Immature natural killer cell (primary cell): Measurements from ENCODE around the gene WDFY4. TPM values are rescaled to one million over a fixed set of nuclear protein-coding genes. Genes with fewer than 3 reads are reported as not detected.

Source experiments
- DNase-seq, 3 donors: peaks; one replicate each; pipeline ENCODE4 v3.0.0; 2022; ENCODE audit warnings: mixed read lengths in 1 of 3
- H3K27ac Mint-ChIP-seq, 6 donors: one replicate each; pipeline ENCODE4 v1.8.0; 2020; ENCODE audit warnings: mixed read lengths in 6 of 6, mild to moderate bottlenecking in 5 of 6, inconsistent platforms in 4 of 6, moderate library complexity in 3 of 6
- H3K27me3 Mint-ChIP-seq, 3 donors: one replicate each; pipeline ENCODE4 v1.8.0; 2020 to 2021; ENCODE audit warnings: low read depth in 3 of 3, mild to moderate bottlenecking in 3 of 3, mixed read lengths in 3 of 3, moderate library complexity in 3 of 3, inconsistent platforms in 1 of 3
- H3K36me3 Mint-ChIP-seq, 3 donors: one replicate each; pipeline ENCODE4 v1.8.0; 2020; ENCODE audit warnings: mixed read lengths in 3 of 3, inconsistent platforms in 2 of 3, mild to moderate bottlenecking in 2 of 3
- H3K4me1 Mint-ChIP-seq, 2 donors: one replicate each; pipeline ENCODE4 v1.8.0; 2020; ENCODE audit warnings: inconsistent platforms in 2 of 2, mild to moderate bottlenecking in 2 of 2, mixed read lengths in 2 of 2, moderate library complexity in 1 of 2
- H3K4me3 Mint-ChIP-seq, 5 donors: one replicate each; pipeline ENCODE4 v1.8.0; 2020; ENCODE audit warnings: mild to moderate bottlenecking in 5 of 5, mixed read lengths in 5 of 5, inconsistent platforms in 3 of 5, moderate library complexity in 3 of 5
- H3K9me3 Mint-ChIP-seq, 6 donors: one replicate each; pipeline ENCODE4 v1.8.0; 2020; ENCODE audit warnings: mild to moderate bottlenecking in 6 of 6, mixed read lengths in 6 of 6, inconsistent platforms in 4 of 6, moderate library complexity in 3 of 6
- polyA plus RNA-seq, 3 donors: library from polyadenylated mRNA; unstranded; fragments of 300-500 nt; fragmentation: Illumina TruSeq; gene quantifications; one replicate each; pipeline ENCODE4 v1.2.3, GENCODE V29; 2021

WDFY4 gene
- polyA plus RNA-seq, 3 donors from 2014 or later, result 1.0 to 2.2 TPM; not detected in 1

GRCh38 chr10:48817141-48817540 lies 132.5 kb downstream of the WDFY4 start:
- H3K36me3 Mint-ChIP-seq, result no peaks in the 10 kb centered on the region
- peaks cover 0 to 2% (median 0%) of the 10 kb centered on the region in 6 donors for H3K9me3 Mint-ChIP-seq
- peaks cover 0 to 9% (median 2%) of the 10 kb centered on the region in 3 donors for H3K27me3 Mint-ChIP-seq
- no peak overlapping the region for H3K4me3 Mint-ChIP-seq
- DNase-seq, result no peak
- H3K4me1 Mint-ChIP-seq, result no peaks in the 10 kb centered on the region
- no peak overlapping the region for H3K27ac Mint-ChIP-seq

GRCh38 chr10:48818081-48818480 lies 133.4 kb downstream of the WDFY4 start:
- Mint-ChIP-seq H3K27me3 (peaks cover 0 to 4% (median 2%) of the 10 kb centered on the region in 3 donors), H3K9me3 (peaks cover 0 to 2% (median 0%) of the 10 kb centered on the region in 6 donors), H3K4me1 (no peaks in the 10 kb centered on the region), H3K27ac (peak overlapping the region in 1 of 6 donors; percentile 81), H3K4me3 (no peak overlapping the region), H3K36me3 (no peaks in the 10 kb centered on the region)
- DNase-seq, result no peak

DNA sequence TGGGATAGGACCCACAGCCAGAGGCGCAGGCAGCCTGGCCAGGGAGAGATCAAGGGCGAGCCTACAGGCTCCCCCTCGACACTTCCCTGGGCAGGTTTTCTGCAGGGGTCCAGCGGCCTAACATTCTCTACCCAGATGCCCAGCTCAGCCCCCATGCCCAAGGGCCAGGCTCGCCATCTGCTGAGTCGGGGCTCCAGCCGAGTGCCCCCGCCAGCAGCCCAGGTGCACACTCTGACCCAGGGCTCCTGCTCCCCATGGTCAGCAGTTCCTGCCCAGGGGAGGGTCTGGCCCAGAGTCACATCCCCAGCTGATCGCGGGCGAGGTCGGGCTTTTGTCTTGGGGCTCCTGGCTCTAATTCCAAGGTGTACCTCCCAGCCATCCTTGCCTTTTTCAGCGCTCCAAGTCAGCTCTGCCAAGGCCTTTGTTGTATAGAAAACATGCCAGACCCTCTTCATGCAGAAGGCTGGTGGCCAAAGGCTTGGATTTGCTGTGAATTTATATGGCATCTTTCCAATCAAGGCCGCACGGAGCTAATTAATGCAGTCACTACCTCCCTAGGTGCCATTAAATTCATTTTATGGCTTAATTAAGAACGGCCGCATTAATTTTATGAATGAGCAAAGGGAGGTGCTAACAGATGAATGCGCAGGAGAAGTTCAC lies 134.3 kb downstream of the WDFY4 start:
- no peaks in the 10 kb centered on the region for H3K4me1 Mint-ChIP-seq
- H3K4me3 Mint-ChIP-seq, result no peak overlapping the region
- no peaks in the 10 kb centered on the region for H3K36me3 Mint-ChIP-seq
- no peak for DNase-seq
- H3K27ac Mint-ChIP-seq, result no peak overlapping the region
- H3K9me3 Mint-ChIP-seq, result peaks cover 0 to 4% (median 0%) of the 10 kb centered on the region in 6 donors
- H3K27me3 Mint-ChIP-seq, result peaks cover 0 to 4% (median 2%) of the 10 kb centered on the region in 3 donors

GRCh38 chr10:48819783-48820182 lies 135.1 kb downstream of the WDFY4 start:
- Mint-ChIP-seq H3K27me3 (peaks cover 0 to 2% (median 2%) of the 10 kb centered on the region in 3 donors), H3K9me3 (peaks cover 0 to 5% (median 0%) of the 10 kb centered on the region in 6 donors), H3K27ac (no peak overlapping the region), H3K4me1 (no peaks in the 10 kb centered on the region), H3K4me3 (no peak overlapping the region), H3K36me3 (no peaks in the 10 kb centered on the region)
- no peak for DNase-seq

GRCh38 chr10:48820231-48820630 lies 135.6 kb downstream of the WDFY4 start:
- H3K9me3 Mint-ChIP-seq, result peaks cover 0 to 5% (median 0%) of the 10 kb centered on the region in 6 donors
- H3K36me3 Mint-ChIP-seq, result no peaks in the 10 kb centered on the region
- no peak overlapping the region for H3K27ac Mint-ChIP-seq
- peaks cover 0 to 2% (median 2%) of the 10 kb centered on the region in 3 donors for H3K27me3 Mint-ChIP-seq
- no peak for DNase-seq
- H3K4me1 Mint-ChIP-seq, result no peaks in the 10 kb centered on the region
- H3K4me3 Mint-ChIP-seq, result no peak overlapping the region

- no peaks in the 10 kb centered on the region for H3K36me3 Mint-ChIP-seq
- H3K4me1 Mint-ChIP-seq, result no peaks in the 10 kb centered on the region
- no peak overlapping the region for H3K4me3 Mint-ChIP-seq
- no peak for DNase-seq
- H3K9me3 Mint-ChIP-seq, result peaks cover 0 to 5% (median 0%) of the 10 kb centered on the region in 6 donors
- no peak overlapping the region for H3K27ac Mint-ChIP-seq
- H3K27me3 Mint-ChIP-seq, result peaks cover 0 to 2% (median 0%) of the 10 kb centered on the region in 3 donors
These were observed 136.0 kb downstream of the WDFY4 start for GRCh38 chr10:48820699-48821098.

DNA sequence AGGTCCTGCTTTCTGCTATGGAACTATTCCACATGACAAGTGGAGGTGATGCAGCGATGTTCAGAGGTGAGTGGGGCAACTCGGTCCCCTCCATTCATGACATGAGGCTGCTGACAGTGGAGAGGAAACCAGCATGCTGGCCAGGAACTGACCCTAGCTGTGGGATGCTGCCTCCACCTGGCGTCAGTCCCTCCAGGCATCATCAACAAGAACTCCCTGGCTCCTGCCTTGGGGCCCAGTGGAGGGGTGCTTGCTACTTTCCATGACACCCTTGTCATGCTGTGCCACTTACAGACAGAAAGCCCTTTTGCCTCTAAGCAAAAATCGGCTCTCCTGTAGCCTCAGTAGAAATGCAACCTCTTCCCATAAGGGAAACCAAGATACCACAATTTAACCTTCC lies 136.4 kb downstream of the WDFY4 start:
- Mint-ChIP-seq H3K4me3 (no peak overlapping the region), H3K27me3 (peaks cover 0 to 2% (median 0%) of the 10 kb centered on the region in 3 donors), H3K36me3 (no peaks in the 10 kb centered on the region), H3K4me1 (no peaks in the 10 kb centered on the region), H3K9me3 (peaks cover 0 to 5% (median 0%) of the 10 kb centered on the region in 6 donors), H3K27ac (no peak overlapping the region)
- no peak for DNase-seq

DNA sequence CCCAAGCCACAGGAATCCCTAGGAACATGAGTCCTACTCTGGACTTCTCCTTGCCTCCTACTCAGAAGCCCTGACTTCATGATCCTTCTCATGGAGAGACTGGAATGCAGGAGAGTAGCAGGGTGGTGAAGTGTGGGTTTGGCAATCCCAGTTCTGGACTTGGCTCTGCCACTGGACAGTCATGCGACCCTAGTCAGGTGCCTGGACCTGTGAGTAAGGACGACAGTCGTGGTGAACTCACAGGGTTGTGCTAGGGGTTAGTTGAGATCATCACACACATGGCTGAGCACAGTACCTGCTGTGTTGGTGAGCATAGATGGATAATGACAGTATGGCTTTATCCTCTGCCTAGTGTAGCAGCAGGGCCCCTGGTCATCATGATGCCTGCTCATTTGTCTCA lies 137.0 kb downstream of the WDFY4 start:
- Mint-ChIP-seq H3K27me3 (peaks cover 0 to 2% (median 0%) of the 10 kb centered on the region in 3 donors), H3K9me3 (peaks cover 0 to 5% (median 0%) of the 10 kb centered on the region in 6 donors), H3K27ac (no peak overlapping the region), H3K4me3 (no peak overlapping the region), H3K4me1 (no peaks in the 10 kb centered on the region), H3K36me3 (no peaks in the 10 kb centered on the region)
- DNase-seq, result no peak

DNA sequence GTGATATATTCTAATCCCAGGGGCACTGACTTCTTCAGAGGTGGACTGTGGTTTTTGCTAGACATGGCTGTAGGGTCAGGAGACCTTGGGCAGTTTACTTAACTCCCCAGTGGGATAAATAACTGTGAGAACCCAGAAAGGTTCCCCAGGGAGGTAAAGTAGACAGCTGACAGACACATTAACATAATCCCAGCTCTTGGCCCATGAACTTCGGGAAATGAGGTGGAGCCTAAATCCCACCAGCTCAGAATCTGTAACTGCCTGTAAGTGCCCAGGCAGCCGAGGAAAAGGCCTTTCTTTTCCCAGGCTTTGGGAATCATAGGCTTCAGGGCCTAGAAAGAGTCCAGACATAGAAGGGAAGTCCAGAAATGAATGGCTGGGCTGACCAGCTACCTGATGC lies 149.0 kb downstream of the WDFY4 start:
- no peak overlapping the region for H3K4me3 Mint-ChIP-seq
- H3K9me3 Mint-ChIP-seq, result peaks cover 0 to 7% (median 0%) of the 10 kb centered on the region in 6 donors
- DNase-seq, result no peak
- H3K27me3 Mint-ChIP-seq, result peaks cover 0 to 5% (median 4%) of the 10 kb centered on the region in 3 donors
- H3K27ac Mint-ChIP-seq, result no peak overlapping the region
- peaks cover 0 to 3% (median 3%) of the 10 kb centered on the region in 3 donors for H3K36me3 Mint-ChIP-seq
- H3K4me1 Mint-ChIP-seq, result no peaks in the 10 kb centered on the region

- Mint-ChIP-seq H3K27ac (no peak overlapping the region), H3K27me3 (peaks cover 0 to 5% (median 4%) of the 10 kb centered on the region in 3 donors), H3K9me3 (peaks cover 0 to 7% (median 0%) of the 10 kb centered on the region in 6 donors), H3K4me3 (no peak overlapping the region), H3K4me1 (no peaks in the 10 kb centered on the region), H3K36me3 (peaks cover 0 to 3% (median 3%) of the 10 kb centered on the region in 3 donors)
- DNase-seq, result no peak
These were observed 149.7 kb downstream of the WDFY4 start for GRCh38 chr10:48834189-48834965.

- DNase-seq, result no peak
- peaks cover 0 to 3% (median 3%) of the 10 kb centered on the region in 3 donors for H3K36me3 Mint-ChIP-seq
- no peaks in the 10 kb centered on the region for H3K4me1 Mint-ChIP-seq
- H3K27me3 Mint-ChIP-seq, result peaks cover 0 to 5% (median 4%) of the 10 kb centered on the region in 3 donors
- peaks cover 0 to 7% (median 0%) of the 10 kb centered on the region in 6 donors for H3K9me3 Mint-ChIP-seq
- no peak overlapping the region for H3K4me3 Mint-ChIP-seq
- no peak overlapping the region for H3K27ac Mint-ChIP-seq
These were observed 151.1 kb downstream of the WDFY4 start for GRCh38 chr10:48835781-48836180.

GRCh38 chr10:48836605-48837004 lies 151.9 kb downstream of the WDFY4 start:
- H3K27ac Mint-ChIP-seq, result no peak overlapping the region
- DNase-seq, result no peak
- H3K36me3 Mint-ChIP-seq, result peaks cover 0 to 3% (median 3%) of the 10 kb centered on the region in 3 donors
- no peak overlapping the region for H3K4me3 Mint-ChIP-seq
- H3K27me3 Mint-ChIP-seq, result peaks cover 0 to 5% (median 4%) of the 10 kb centered on the region in 3 donors
- H3K4me1 Mint-ChIP-seq, result no peaks in the 10 kb centered on the region
- H3K9me3 Mint-ChIP-seq, result peaks cover 0 to 7% (median 0%) of the 10 kb centered on the region in 6 donors

GRCh38 chr10:48838834-48839233 lies 154.2 kb downstream of the WDFY4 start:
- DNase-seq, result no peak
- no peak overlapping the region for H3K27ac Mint-ChIP-seq

More at GRCh38 chr10:48838834-48839233, 154.2 kb downstream of the WDFY4 start:
- Mint-ChIP-seq H3K4me1 (no peaks in the 10 kb centered on the region), H3K36me3 (no peaks in the 10 kb centered on the region), H3K9me3 (peaks cover 0 to 2% (median 0%) of the 10 kb centered on the region in 6 donors), H3K4me3 (no peak overlapping the region), H3K27me3 (peaks cover 0 to 2% (median 2%) of the 10 kb centered on the region in 3 donors)
